ENCODE data around the gene CDCA3.
A peak's percentile ranks its signal among the peaks of the same experiment; 100 is the strongest.

Gene CDCA3

DNA sequence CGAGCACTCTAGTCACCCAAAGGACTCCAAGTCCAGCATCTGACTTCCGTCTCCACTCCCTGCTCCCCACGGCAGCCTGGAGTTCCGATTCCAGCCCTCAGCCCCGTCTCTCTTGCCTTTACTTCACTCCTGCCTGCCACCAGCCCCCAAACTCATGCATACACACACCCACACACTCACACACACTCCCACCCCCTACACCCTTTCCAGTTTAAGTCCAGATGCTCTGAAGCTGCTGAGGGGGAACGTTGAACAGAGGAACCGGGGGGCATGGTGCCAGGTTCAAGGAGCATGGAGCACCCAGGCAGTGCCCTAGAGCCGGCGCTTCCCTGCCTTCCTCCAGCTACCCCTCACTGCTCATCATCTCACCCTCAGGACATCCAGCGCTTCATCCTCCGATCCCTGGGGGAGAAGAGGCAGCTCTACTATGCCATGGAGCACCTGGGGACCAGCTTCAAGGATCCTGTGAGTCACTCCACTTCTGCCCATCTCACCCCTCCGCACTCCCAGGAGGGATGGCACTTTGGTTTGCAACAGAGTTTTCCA is 19.6 kb downstream of the CDCA3 start:
- no peak for DNase-seq

DNA sequence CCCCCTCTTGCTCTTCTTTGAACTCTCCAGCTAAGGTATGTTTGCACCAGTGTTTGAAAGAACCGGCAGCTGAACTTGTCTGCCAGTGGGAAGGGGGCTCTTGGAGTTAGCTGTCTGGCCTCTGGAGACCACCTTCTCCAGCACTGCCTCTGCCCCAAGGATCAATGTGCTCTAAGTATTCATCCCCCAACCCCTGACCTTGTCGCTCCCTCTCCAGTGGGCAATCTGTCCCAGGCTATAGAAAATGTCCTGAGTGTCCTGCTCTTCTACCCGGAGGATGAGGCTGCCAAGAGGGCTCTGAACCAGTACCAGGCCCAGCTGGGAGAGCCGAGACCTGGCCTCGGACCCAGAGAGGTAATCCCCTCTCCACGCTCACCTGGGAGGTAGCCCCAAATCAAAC is 20.1 kb downstream of the CDCA3 start:
- no peak for DNase-seq

DNA sequence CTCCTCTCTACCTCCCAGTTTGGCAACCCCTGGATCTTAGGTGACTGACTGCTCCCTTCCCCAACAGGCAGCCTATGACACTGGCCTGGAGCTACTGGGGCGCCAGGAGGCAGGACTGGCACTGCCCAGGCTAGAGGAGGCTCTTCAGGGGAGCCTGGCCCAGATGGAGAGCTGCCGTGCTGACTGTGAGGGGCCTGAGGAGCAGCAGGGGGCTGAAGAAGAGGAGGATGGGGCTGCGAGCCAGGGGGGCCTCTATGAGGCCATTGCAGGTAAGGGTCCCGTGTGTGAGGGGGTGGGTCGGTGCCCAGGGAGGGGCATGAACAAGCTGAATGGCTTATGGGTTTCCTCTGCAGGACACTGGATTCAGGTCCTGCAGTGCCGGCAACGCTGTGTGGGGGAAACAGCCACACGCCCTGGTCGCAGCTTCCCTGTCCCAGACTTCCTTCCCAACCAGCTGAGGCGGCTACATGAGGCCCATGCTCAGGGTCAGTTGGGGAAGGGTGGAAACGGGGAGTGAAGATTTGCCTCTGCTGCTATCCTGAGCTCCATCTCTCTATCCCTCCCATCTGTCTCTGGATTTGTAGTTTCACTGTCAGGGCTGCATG is 20.7 kb downstream of the CDCA3 start:
- no peak for DNase-seq

DNA sequence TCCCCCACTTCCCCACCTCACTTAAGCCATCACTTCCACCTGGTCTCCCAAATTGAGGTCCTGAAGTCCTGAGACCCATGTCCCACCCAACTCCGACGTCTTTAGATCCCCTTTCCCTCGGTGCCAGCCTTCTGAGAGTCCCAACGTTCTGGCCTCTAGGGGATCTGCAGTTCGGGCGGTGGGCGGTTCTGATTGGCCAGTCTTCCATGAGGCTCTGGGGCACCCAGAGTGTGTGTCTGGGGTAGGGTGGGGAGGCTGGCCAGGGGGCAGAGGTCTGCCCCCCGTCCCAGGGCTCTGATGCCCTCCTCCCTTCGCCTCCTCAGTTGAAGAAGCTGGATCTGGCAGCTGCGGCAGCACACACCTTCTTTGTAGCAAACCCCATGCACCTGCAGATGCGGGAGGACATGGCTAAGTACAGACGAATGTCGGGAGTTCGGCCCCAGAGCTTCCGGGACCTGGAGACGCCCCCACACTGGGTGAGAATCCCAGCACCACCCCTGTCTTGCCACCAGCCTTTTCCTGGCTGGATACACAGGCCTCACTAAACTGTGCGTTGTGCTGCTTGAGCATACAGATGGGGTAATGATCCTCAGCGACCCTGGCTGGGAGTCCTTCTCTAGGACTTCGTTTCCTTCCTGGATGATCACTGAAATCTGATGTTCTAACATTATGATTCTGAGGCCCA is 21.4 kb downstream of the CDCA3 start:
- DNase-seq = no peak

DNA sequence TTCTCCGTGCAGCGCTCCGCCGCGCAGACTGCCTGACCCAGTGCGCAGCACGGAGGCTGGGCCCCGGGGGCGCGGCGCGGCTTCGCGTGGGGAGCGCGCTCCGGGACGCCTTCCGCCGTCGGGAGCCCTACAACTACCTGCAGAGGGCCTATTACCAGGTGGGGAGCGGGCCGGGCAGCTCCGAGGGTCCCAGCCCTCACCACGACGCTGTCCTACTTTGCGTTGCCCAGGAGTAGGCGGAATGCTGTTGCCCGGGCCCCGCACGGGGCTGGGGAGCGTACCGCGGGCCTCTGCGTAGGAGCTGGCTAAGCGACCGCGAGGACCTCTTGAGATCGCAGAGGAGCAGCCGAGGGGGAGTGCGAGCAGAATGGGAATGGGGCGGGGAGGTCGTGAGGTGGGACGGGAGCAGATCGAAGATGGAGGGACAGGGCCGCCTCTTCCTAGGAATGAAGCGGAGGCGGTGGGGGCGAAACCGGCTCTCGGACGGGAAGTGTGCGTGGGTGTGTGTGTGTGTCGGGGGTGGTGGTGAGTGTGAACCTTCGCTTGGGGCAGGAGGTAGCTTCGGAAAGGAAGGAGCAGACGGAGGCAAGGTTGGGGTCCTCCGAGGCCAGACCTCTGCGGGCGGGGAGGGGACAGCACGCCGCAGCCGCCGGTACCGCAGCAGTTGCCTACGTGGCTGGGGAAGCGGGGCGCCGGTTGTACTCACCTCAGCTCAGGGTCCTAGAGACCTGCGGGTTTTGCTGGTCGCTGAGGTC is 22.1 kb downstream of the CDCA3 start:
- no peak for DNase-seq

DNA sequence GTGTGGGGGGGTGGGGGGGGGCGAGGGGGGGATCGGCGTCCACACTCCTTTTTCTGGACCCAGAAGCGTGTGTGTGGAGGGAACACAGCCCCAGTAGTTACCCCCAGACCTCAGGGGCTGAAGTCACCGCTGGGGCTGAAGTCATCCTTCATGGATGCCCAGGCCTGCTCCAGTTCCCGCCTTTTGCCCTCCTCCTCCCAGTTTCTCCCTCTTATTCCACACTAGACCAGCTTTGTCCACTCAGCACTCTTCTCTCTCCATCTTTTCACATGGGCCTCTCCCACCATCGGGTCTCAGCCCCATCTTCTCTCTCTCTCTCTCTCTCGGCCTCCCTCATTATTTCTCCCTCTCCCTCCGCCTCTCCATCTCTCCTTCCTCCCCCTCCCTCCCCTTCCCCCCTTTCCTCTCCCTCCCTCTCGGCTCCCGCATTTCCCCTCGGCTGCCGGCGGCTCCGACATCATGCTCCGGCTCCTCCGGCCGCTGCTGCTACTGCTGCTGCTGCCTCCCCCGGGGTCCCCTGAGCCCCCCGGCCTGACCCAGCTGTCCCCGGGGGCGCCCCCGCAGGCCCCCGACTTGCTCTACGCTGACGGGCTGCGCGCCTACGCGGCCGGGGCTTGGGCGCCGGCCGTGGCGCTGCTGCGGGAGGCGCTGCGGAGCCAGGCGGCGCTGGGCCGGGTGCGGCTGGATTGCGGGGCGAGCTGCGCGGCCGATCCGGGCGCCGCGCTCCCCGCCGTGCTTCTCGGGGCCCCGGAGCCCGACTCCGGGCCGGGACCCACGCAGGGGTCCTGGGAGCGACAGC is 22.9 kb downstream of the CDCA3 start, which contains the start of gene P3H3:
TSS of gene P3H3 (plus strand) at position 426 of the 799 bp plus-strand sequence. CDS start at position 460, 34 bp downstream.
- peak; percentile 21 for DNase-seq

DNA sequence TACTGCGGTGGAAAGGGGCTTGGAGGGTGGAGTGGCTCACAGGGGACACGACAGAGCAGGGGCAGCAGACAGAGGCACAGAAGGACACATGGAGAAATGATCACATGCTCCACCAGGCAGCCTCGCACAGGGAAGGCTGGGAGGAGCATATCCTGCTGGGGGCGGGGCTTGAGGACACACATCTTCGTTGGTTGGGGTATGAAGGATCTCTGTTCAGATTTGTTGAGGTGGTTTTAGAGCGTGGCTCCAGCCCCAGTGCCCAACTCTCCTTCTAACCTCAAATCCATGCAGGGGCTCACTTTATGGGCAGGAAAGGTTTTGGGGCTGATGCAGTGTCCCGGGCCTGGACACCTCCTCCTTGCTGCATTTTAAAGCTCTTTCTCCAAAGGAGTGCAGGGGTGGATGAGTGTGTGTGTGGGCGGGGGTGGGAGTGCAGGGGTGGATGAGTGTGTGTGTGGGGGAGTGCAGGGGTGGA is 23.6 kb downstream of the CDCA3 start:
- peak; percentile 54 for DNase-seq

DNA sequence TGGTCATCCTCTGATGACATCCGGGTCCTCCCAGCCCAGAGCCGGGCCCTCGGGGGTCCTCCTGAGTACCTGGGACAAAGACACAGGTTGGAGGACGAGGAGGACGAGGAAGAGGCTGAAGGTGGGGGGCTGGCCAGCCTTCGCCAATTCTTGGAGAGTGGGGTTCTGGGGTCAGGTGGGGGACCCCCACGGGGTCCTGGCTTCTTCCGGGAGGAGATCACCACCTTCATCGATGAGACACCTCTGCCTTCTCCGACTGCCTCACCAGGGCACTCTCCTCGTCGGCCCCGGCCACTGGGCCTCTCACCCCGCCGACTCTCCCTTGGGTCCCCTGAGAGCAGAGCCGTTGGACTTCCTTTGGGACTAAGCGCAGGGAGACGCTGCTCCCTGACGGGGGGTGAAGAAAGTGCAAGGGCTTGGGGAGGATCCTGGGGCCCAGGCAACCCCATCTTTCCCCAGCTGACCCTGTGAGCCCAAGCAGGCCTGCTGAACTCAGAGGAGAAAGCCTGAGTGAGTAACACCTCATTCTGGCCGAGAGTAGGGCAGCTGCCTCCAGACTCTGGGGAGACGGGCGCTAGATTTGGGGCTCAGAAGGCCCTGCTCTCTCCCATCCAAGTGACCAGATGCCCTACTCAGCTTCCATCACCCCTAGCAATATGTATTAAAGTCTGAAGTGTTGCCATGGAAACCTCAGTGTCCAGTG is 24.2 kb downstream of the CDCA3 start:
- DNase-seq = no peak

DNA sequence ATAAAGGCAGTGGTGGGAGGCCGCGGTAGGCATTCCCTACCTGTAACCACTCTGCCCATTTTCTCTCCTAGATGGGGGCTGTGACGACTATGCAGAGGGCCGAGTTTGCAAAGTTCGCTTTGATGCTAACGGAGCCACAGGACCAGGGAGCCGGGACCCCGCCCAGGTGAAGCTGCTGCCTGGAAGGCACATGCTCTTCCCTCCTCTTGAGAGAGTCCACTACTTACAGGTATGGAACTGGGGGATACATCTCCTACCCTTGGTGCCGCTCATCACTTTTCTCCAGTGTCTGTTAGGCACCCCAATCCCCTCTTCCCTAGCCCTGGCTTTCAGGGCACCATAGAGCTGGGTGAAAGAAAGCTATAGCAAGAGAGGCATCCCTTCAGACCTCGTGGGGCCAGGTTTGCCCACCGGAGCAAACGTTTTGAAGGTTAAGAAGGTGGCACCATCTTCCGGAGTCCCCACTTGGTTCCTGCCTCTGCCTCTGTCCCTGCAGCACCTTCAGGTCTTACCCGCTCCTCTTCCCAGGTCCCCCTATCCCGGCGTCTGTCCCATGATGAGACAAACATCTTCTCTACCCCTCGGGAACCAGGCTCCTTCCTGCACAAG is 24.9 kb downstream of the CDCA3 start:
- DNase-seq = no peak

DNA sequence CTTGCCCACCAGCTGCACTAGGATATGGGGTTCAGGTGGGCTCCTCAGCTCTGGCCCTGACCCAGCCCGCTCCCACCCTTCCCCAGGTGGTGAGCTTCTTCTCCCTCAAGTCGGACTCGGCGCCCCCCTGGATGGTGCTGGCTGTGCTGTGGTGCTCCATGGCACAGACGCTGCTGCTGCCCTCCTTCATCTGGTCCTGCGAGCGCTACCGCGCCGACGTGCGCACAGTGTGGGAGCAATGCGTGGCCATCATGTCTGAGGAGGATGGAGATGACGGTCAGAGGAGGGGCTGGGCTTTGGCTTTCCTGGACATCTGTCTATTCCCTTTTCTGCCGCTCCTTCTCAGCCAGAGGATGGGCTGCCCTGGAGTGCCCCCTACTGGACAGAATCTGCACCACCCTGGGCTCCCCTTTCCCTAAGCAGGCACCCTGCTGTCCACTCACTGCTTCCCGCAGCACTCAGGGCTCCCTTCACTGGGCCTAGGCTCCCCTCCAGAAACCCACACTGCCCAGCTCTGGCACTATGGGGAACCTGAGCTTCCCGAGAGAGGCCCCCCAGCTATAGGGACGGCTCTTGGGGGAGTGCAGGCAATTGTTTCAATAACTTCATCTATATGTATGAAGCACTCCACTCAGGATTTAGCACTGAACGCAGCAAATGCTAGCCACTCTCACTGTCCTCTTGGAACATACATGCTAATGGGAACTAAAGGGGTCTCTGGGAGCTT is 25.5 kb downstream of the CDCA3 start:
- peak; percentile 76 for DNase-seq

DNA sequence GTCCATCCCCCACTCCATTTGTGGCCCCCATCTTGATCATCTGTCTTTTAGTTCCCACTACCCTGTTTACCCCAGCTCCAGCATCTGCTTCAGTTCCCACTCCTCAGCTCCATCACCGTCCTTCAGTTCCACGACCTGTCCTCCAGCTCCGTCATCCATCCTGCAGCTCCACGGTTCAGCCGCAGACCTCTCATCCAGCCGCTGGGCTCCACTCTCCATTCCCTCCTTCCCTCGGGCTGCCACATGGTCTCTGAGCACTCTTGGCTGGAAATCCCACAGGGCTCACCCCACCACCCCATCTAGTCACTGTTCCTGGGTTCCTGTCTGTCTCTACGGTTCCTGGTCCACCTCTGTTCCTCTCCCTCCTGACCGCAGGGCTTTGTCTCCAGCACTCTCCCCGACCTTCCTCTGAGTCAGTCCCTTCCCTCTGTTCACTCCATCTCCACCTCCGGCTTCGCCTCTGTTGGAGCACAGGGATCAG is 26.1 kb downstream of the CDCA3 start:
- no peak for DNase-seq

DNA sequence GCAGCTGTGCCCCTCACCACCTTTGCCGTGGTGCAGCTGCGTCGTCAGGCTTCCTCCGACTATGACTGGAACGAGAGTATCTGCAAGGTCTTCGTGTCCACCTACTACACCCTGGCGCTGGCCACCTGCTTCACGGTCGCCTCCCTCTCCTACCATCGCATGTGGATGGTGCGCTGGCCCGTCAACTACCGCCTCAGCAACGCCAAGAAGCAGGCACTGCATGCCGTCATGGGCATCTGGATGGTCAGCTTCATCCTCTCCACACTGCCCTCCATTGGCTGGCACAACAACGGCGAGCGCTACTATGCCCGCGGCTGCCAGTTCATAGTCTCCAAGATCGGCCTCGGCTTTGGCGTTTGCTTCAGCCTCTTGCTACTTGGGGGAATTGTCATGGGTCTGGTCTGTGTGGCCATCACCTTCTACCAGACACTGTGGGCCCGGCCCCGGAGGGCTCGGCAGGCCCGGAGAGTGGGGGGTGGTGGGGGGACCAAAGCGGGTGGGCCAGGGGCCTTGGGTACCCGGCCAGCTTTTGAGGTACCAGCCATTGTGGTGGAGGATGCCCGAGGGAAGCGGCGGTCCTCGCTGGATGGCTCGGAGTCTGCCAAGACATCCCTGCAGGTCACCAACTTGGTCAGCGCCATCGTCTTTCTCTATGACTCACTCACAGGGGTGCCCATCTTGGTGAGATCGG is 26.9 kb downstream of the CDCA3 start:
- DNase-seq = no peak

DNA sequence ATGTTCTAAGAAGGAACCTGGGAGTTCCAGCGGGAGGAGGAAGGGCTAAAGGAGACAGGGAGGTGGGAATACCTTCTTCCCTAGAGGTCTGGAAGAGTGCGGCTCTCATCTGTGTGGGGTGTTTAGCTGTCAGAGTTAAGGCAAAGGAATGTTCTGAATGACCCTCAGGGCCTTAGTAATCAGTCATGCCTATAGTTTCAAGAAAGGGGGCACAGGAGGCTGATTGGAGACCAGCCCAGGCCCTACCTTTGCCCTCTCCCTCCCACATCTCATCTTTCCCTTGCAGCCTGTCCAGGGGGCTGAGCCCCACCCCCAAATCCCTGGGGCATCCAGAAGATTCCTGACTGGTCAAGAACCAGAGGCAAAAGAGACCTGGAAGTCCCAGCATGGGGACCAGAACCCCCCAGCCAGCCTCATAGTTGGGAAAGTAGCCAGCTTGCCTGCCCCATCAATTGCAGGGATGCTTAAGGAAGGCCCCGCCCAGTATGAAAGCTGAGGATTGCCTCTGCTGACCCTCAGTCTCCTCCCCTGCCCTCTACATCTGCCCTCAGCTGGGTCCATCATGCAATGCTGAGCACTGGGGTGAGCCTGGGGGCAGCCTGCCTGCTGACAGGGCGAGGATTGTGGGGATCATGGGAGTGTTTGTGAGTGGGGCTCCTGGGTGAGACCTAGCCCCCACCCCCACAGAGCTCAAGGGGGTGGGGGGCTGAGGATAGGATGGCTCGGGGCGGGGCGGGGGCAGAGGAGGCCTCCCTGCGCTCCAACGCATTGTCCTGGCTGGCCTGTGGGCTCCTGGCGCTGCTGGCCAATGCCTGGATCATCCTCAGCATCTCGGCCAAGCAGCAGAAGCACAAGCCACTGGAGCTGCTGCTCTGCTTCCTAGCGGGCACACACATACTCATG is 27.7 kb downstream of the CDCA3 start:
- DNase-seq = no peak

DNA sequence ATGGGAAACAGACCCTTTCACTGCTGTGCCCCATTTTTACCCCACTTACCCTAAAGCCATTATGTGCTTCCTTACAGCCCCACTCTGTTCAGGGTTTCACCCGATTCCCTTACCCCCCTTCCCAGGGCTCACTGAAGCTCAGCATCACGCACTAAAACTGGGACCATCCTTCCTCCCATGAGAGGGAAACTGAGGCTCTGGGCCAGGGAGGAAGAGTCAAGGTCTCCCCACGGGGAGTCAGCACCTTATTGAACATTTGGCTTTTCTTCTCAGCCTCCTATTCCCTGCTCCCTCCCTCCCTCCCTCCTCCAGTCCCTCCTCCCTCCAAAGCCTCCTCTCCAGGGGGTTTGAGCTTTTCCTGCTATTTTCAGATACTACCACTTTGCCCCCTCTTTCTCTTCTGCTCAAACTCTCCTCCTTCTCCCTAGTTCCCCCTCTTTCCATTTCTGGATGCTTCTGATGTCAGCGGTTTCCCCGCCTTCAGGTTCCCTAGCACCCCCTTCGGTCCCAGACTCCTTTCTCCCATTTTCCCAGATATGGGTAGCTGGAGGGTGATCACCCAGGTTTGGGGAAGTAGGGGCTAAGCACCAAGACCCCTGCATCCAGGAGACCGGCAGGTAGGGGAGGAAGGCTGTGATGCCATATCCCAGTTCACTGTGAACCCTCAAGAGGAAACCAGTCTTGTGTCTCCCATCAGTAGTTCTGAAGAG is 28.5 kb downstream of the CDCA3 start:
- no peak for DNase-seq

DNA sequence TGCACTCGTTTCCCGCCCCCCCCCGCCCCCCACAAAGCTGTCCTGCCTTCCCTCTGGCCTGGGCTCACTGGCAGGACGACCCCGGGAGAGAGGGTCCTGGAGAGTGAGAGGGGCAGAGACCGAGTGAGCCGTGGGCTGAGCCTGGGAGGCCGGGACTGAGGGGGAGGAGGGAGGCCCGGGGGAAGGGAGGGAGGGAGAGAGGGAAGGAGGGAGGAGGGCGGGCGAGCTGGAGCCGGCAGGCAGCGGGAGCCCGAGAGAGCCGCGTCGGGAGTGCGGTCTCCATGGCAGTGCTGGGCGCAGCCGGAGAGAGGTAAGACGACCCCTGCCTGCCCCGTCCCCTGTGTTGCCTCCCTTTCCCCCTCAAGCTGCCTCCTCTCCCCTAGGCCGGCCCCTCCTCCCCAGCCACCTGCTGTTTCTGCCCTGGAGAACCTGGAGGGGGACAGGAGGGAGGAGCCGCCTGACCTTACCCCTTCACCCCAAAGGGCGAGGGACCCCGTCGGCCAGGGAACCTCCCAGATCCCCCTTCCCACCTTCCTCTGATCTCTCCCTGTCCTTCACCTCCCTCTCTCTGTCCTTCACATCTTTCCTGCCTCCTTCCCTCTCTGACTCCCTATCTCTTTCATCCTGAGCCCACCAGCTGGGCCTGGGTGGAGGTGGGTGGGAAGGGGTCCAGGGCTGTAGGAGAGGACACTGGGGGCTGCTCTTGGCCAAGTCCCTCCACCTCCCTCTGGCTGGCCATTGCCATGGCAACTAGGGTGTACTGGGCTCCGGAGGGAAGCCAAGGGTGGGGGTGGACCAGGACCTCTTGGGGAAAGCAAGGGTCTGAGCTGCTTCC is 29.3 kb downstream of the CDCA3 start, which contains the start of gene GPR162:
TSS of gene GPR162 (plus strand) at position 231 of the 835 bp plus-strand sequence. CDS start 2,078 bp downstream, outside the sequence.
- DNase-seq = peak; percentile 31

DNA sequence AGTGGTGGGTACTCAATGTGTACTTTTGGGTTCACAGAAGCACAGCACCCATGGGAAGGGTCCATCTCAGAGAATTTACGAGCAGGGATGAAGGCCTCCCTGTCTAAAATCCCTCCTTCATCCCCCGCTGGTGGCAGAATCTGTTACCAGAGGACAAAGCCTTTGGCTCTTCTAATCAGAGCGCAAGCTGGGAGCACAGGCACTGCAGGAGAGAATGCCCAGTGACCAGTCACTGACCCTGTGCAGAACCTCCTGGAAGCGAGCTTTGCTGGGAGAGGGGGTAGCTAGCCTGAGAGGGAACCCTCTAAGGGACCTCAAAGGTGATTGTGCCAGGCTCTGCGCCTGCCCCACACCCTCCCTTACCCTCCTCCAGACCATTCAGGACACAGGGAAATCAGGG is 30.9 kb downstream of the CDCA3 start:
- no peak for DNase-seq

All from NCI-H748 treated with DMSO at 0.1 percent for 48 hours (cell line).